GM19468 (cell line): ENCODE results near the gene IFI35.

Experiments
- ATAC-seq: cut with Tn5 transposase; IDR thresholded peaks from one replicate; pipeline ENCODE4 v1.9.1; 2021; ENCODE audit warnings: mild to moderate bottlenecking, moderate library complexity, moderate number of reproducible peaks; ENCODE audit not compliant: unreplicated experiment; ENCODE audit errors: extremely low read depth

IFI35 gene

DNA sequence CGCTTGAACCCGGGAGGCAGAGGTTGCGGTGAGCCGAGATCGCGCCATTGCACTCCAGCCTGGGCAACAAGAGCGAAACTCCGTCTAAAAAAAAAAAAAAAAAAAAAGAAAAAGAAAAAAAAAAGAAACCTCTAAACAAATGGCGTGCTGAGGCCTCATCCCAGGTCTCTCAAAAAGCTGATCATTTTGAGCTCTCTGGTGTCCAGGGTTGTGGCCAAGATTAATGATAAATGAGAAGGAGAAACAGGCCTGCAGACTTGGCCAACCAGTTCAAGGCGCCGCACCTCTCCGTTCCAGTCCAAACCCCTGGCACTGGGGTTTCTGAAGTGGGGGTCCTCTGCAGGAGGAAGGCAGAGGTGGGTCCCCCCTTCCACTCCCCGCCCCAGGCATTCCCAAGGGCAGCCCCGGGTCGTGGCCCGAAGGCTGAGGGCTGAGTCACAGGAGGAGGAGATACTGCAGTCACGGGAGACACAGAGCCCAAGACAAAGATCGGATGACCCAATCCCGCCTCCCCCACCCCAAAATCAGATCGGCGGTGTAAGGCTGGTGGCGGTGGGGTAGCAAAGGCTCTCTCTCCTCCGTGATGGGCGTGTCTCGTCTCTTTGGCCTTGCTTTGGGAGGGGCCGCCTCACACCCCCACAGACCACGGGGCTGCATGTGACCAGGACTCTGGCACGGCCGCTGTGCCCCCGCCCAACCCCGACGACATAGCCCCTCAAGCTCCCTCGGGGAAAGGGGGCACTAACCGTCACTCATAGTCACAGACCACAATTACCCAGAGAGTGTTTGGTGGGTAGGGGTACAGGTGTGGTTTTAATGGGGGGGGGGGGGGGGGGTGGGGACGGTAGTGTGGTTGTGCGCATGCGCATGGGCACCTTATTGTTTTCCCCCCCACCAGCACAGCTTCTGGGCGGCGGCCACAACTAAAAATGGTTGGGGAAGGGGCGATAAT lies 14.5 kb downstream of the IFI35 start:
- no peak for ATAC-seq

DNA sequence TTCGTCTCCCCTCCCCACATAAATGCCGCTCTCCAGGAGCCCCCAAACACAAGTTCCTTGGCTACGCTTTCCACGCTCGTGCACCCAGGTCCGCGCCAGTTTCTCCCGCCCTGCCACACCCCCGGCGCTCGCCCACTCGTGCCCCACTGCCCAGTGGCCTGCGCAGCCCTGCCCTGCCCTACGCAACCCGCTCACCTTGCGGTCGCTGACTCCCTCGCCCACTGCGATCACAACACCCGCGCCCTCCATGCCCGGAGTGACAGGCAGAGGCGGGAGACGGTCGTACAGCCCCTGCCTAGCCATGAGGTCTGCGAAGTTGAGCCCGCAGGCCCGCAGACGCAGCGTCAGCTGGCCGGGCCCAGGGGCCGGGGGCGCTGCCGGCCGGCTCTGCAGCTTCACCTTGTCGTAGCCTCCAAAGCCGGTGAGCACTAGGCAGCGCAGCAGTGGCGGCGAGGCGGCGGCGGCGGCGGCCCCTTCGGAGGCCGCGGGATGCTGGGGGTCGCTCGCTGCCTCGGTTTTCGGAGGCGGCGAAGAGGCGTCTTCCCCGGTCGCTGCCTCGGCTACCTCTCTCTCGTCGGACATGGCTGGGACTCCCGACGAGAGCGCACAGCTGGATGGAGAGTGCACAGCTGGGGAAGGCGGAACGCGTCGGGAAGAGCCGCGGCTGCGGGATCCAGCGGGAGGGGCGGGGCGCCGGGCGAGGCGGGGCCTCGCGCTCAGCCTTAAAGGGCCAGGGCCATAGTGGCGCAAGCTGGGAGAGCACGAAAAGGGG lies 15.3 kb downstream of the IFI35 start, which contains the start of gene VAT1:
Gene VAT1 (minus strand): TSS at position 645 of the 772 bp plus-strand sequence. CDS start 63 bp downstream, at position 582.
- no peak for ATAC-seq

DNA sequence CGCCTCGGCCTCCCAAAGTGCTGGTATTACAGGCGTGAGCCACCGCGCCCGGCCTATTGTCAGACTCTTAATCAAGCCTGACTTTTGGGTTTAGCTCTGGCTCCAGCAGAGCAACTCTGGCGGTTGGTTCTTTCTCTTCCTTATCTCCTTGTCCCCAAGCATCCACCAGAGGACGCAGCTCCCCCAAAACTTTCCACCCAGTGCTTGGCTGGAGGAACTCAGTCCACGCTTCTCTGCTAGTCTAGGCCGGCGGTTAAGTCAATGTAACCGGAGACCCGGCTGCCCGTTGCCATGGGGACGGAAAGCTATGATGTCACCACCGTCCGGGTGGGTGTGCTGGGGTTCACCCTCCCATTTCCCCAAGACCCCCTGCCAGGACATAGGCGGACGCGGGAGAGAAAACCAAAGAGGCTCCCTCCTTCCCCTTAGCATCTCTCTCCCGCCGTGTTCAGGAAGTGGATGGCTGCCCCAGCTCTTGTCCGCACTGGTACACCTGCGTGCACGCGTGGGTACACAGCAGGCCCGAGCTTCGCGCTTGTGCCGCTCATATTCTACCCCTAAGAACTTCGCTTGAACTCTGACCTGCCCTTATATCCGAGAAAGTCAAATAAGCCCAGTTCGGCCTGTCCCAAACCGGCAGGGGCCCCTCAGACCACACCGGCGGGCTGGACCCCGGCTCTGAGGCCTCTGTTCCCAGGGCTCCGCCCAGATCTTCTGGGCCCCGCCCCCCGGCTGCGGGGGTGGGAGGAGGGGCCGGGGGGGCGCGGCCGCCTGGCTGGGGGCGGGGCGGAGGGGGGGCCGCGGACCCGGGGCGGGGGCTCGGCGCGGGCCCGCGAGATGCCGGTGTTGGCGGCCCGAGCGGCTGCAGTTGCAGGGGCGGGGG lies 18.1 kb downstream of the IFI35 start, which contains the start of gene RND2:
Gene RND2 (plus strand): TSS at position 825 of the 883 bp plus-strand sequence. CDS start 117 bp downstream, outside the sequence.
- no peak for ATAC-seq

DNA sequence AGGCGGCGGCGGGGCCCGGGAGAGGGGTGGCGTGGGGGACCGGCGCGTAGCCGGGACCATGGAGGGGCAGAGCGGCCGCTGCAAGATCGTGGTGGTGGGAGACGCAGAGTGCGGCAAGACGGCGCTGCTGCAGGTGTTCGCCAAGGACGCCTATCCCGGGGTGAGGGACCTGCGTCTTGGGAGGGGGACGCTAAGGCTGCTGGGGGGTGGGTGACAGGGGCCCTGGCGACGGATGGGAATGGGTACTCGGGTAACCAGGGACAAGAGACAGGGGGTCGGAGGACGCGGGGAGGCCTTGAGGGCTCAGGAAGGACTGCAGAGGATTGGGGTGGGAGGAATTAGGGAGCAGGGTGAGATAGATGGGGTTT lies 18.7 kb downstream of the IFI35 start:
- no peak for ATAC-seq

DNA sequence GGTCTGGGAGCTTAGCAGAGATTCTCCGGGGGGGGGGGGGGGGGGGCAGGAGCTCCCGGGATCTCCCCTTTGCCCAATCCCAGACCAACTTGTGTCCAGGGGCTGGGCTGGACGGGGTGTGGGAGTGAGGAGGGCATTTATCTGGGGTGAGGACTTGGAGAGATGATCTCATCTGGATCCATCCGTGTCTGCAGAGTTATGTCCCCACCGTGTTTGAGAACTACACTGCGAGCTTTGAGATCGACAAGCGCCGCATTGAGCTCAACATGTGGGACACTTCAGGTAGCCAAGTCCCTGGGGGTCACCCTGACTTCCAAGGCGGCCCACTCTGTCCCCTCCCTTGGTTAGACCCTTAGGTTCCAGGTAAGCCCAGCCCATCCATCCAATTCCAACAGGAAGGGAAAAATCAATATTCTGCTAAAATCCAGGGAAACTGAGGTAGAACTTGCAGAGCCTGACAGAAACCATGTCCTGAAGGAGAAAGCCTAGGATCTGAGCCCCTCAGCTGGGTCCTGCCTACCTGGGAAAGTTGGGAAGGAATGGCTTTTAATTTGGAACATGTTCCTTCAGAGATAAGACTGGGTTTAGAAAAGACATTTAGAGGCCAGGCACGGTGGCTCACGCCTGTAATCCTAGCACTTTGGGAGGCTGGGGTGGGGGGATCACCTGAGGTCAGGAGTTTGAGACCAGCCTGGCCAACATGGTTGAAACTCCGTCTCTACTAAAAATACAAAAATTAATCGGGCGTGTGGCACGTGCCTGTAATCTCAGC lies 19.4 kb downstream of the IFI35 start:
- no peak for ATAC-seq

DNA sequence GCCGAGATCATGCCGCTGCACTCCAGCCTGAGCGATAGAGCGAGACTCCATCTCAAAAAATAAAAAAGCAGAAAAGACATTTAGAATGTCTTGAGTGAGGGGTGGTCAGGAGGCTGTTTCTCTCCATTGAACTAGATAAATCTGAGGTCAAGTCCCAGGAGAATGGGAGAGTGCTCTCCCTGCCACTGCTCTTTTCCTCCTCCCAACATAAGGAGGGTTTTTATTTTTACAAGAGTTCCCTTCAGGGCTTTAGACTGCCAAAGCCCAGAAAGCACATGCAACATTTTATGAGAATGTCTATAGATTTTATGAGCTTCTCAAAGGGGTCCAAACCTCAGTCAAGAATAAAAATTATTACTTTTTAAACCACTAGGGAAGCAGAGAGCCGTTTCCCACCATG lies 20.0 kb downstream of the IFI35 start:
- no peak for ATAC-seq

DNA sequence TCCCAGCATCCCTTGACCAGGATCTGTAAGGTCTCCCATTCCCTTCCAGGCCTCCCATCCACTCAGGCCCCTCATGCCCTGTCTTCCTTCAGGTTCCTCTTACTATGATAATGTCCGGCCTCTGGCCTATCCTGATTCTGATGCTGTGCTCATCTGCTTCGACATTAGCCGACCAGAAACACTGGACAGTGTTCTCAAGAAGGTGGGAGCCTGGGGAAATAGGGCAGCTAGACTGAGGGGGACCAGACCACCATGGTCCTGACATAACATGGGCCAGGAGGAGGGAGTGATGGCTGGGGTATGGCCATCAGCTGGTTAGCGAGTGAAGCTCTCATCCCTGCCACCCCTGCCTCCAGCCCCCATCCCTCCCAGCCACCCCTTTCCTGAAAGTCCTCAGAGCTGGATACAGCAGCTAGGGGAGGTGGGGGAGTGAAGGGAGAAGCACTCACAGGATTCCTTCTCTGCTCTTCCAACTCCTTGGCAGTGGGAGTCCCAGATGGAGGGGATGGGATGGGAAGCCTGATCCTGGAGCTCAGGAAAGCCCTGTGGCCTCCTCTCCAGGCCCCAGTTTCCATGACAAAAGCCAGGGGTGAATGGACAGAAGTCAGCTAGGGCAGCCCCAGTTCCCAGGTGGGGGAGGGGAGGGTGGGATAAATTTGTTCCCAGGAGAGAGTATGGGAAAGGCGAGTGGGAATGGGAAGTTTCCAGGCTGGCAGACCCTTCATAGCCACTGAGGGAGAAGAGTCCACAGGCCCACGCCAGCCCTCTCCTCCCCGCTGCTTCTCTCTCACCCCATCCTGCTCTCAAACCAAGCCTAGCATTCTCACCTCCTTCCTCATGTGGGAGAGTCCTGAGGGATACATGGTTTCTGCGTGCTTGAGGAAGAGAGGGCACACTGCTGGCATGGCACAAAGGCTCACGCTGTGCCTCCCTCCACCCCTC lies 20.8 kb downstream of the IFI35 start:
- no peak for ATAC-seq

DNA sequence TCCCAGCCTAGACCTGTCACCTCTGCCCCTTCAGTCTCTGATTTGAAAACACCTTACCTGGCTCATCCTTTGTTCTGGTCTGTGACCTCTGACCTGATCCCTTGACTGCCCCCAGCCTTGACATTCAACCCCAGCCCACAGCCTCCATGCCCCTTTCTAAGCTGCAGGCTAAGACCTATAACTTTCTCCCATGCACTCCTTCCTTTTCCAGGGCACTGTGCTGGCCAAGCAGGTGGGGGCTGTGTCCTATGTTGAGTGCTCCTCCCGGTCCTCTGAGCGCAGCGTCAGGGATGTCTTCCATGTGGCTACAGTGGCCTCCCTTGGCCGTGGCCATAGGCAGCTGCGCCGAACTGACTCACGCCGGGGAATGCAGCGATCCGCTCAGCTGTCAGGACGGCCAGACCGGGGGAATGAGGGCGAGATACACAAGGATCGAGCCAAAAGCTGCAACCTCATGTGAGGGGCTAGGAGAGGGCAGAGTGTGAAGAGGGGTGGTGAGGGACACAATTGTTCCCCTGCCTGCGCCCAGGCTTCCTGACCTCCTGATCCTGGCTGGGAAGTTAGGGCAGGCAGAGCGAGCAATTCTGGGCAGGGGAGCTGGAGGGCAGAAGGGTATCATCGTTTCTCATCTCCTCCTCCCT lies 21.8 kb downstream of the IFI35 start:
- ATAC-seq = no peak

DNA sequence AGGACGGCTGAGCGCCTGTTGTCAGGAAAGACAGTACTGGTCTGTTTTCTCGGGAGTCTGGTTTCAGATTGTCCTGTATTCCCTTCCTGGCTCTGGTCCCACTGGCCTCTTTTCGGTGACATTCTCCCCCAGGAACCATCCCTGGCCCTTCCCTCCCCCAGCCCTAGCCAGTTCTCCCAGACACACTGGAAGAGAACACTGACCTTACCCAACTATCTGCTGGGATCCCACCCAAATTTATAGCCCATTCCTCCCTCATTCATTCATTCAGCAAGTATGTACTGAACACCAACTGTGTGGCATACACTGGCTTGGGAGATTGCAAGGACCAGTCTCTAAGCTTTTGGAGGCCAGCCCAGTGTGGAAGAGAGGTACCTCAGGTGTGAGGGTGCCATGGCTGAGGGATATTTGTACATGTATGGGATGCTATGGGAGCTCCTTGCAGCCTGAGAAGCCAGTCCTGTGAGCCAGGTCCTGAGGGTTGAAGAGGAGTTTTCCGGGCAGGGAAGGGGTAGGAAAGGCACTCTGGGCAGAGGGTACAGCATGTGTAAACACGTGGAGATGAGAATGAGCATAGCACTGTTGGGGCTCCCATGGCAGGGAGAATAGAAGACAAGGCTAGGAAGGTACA lies 23.7 kb downstream of the IFI35 start:
- ATAC-seq = no peak

DNA sequence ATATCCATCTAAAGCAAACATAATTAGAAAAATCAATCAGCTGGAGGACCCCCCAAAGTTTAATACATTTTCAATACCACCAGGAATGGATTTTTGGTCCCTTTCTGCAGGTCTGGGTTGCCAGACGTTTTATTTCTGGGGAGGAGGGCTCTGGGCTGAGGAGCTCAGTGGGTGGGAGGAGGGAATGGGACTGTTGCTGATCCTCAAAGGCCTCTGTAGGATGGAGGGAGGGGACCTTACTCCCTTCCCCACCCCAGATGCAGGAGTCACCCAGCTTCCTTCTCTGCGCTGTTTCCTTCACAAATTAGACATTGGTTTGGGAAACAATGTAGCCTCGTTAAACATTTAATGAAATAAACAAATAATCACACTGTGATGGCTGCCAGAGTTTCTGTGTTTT lies 25.1 kb downstream of the IFI35 start:
- no peak for ATAC-seq

DNA sequence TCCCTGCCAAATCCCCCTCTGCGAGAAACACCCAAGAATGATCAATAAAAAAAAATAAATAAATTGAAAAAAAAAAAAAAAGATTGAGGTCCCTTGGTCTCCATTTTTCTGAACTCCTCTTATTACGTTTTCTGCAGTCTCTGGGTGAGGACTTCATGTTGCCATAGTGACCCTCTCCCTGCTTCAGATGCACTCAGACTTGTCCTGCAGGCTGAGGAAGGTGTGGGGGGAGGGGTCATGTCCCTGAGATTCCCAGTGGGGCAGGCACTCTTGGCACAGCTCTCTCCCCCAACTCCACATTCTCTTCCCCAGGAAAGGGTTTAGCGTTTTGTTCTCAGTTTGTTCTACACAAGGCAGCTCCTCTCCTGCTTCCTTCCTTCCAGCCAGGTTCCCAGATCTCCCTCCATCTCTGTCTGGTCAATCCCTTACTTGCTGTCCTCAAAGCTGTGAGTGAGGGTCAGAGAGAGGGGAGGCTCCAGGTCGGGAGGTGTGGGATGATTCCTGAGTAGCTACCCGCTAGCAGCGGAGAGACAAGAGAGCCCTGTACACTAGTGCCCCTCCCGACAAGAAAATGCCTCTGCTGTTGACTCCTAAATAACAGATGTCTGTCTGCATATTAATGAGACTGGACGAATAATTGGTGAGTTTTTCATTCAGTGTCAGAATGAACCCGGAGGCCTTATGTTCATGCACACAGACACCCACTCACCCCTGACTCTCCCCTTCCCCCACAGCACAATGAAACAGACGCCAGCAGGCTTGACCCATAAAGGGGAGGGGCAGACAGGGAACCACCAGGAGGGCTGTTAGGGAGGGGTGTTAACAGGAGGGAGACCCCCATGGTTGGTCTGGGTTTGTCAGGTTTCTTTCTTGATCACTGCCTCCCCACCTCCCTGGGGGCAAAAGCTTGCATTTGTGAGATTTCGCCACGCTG lies 27.6 kb downstream of the IFI35 start:
- ATAC-seq = no peak

DNA sequence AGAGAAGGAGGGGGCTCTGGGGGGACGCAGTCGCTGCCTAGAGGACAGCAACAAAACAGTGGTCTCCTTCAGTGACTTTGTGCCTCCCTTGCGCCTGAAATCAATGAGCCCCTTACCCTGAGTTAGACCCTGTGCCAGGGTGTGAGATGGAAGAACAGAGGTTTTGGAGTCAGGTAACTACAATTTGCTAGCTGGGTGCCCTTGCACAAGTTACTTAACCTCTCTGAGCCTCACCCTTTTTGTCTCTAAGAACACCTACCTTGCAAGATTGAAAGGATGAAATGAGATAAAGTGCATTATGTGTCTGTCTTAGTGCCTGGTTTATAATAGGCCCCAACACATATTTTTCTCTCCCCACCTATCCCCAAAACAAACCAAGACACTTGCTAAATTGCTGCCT lies 28.3 kb downstream of the IFI35 start:
- no peak for ATAC-seq

DNA sequence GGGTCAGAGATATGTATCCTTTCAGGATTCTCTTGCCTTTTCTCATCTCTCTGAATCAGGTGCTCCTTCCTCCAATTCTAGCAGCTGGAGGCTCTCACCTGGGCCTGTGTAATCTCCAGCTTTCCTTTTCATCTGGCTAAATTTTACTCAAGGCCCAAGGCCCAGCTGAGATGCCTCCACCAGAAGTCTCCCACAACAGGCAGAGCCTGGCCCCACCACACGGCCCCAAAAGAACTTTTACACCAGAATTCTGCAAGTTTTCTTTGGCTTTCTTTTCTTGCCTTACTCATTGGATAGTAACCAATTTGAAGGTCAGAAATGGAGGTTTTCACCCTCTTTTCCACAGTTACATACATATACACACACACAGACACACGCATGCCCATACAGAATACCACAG lies 33.1 kb downstream of the IFI35 start:
- ATAC-seq = no peak

DNA sequence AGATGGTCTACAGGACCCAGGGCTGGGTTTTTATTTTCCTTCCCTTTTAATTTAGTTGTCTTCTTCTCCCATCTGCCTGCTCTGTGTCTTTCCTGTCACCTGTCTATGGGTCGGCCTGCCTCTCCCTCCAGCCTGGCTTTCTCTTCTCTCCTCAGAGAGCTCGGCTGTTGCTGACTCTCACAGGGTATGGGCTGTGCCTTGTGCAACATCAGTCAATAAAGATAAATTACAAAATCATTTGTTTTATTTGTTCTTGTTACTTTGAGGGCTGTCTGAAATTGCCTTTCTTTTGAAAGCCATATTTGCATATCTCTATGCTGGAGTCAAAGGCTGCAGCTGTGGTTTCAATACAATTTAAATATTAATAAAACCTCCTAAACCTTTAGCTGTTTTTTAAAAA lies 34.1 kb downstream of the IFI35 start:
- no peak for ATAC-seq

DNA sequence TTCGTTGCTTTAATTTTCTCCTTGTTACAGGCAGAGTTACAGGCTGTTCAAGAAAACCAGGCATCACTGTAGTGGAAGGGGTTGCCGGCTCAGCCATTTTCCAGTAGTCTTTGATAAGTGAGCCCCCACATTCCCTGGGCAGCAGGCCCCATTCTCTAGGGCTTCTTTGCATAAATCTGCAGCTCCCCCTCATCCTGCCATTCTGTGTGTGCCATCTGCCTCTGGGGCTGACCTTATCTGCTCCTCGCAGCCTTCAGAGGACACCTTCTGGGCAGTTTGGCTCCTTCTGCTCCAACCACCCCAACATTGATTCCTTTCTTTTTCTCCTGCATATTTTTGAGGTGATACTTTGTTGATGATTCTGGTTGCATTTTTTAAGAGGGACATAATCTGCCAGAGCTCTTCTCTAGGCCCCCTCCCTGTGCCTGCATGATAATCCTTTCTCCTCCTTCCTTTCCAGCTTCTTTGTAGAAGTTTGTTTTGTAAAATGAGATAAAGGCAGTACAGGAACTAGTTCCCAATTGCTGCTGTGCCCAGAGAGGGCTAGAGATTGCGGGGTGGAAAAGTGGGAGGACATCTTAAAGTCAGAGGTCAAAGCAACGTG lies 35.5 kb downstream of the IFI35 start:
- ATAC-seq = no peak

DNA sequence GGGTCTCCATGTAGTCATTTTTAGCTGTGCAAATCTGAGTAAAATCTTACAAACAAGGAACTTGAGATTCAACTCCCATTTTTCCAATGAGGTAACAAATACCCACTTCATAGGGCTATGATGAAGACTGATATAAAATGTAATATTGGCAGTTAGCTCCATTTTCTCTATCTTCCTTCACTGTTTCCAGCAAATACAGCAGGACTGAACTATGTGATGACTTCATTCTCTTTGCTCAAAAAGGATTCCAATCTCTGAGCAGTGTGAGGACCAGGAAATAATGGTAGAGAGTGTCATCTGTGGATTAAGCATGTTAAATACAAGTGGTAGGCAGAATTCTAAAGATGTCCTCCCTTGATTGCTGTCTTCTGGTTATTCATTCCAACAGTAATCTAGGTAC lies 36.7 kb downstream of the IFI35 start:
- no peak for ATAC-seq
